ENCODE measurements around the gene GNMT.
"Not testable (repeated sequence)": the region's sequence is repeated elsewhere in the genome, so short reads cannot be mapped to it uniquely, and the experiment has no call there.

Gene GNMT

GRCh38 chr6:42978839-42979522, 18.4 kb downstream of the GNMT start, which contains the start of gene PEX6:
Gene PEX6 (minus strand): TSS chr6:42979181. CDS start chr6:42979150, 31 bp downstream.
- peak; percentile 81 for DNase-seq

- peak; percentile 42 for DNase-seq
Observed at GRCh38 chr6:42979523-42980177, 19.1 kb downstream of the GNMT start.

- peak; percentile 24 for DNase-seq
Observed at GRCh38 chr6:42981836-42982235, 21.3 kb downstream of the GNMT start.

GRCh38 chr6:42984001-42984923, 23.7 kb downstream of the GNMT start, which contains the start of gene PPP2R5D:
Gene PPP2R5D (plus strand): TSS chr6:42984570. CDS start chr6:42984678, 108 bp downstream.
- peak; percentile 100 for DNase-seq

- peak; percentile 24 for DNase-seq
Observed at GRCh38 chr6:42984924-42985475, 24.4 kb downstream of the GNMT start.

- DNase-seq, result no peak
Observed at GRCh38 chr6:42987533-42988451, 27.2 kb downstream of the GNMT start.

- no peak for DNase-seq
Observed at GRCh38 chr6:42988486-42989020, 28.0 kb downstream of the GNMT start.

- DNase-seq, result no peak
Observed at GRCh38 chr6:42989923-42990322, 29.4 kb downstream of the GNMT start.

GRCh38 chr6:42993445-42993844, 32.9 kb downstream of the GNMT start:
- DNase-seq, result peak; percentile 33

GRCh38 chr6:42996513-42996912, 36.0 kb downstream of the GNMT start:
- no peak for DNase-seq

- not testable (repeated sequence) for DNase-seq
Observed at GRCh38 chr6:42998205-42998604, 37.7 kb downstream of the GNMT start.

GRCh38 chr6:43001843-43002242, 41.3 kb downstream of the GNMT start:
- DNase-seq, result no peak

- no peak for DNase-seq
Observed at GRCh38 chr6:43005844-43006243, 45.3 kb downstream of the GNMT start.

- no peak for DNase-seq
Observed at GRCh38 chr6:43006251-43006650, 45.7 kb downstream of the GNMT start.

GRCh38 chr6:43007126-43007525, 46.6 kb downstream of the GNMT start:
- DNase-seq, result no peak

- DNase-seq, result peak; percentile 32
Observed at GRCh38 chr6:43009124-43009523, 48.6 kb downstream of the GNMT start.

GRCh38 chr6:43011207-43011606, 50.7 kb downstream of the GNMT start:
- DNase-seq, result no peak

GRCh38 chr6:43012364-43012763, 51.8 kb downstream of the GNMT start:
- no peak for DNase-seq

- peak; percentile 66 for DNase-seq
Observed at GRCh38 chr6:43013097-43013842, 52.7 kb downstream of the GNMT start.

Measured in EL (cell line).